K562 (cell line): Measurements from ENCODE around the gene MED15. TPM values are rescaled to one million over a fixed set of nuclear protein-coding genes. Genes with fewer than 3 reads are reported as not detected.

Experiments
- ARID3A ChIP-seq: IDR thresholded peaks from 2 replicates; pipeline ENCODE4 v1.6.1; 2012; ENCODE audit warnings: low read depth, low read length, improper control_type of control experiment, borderline replicate concordance
- CEBPB ChIP-seq: fragments of 450-650 bp; IDR thresholded peaks from 2 replicates; pipeline ENCODE4 v1.6.1; 2016; ENCODE audit warnings: missing genetic modification characterization, missing compliant biosample characterization
- GTF2A2 ChIP-seq: IDR thresholded peaks from 2 replicates; pipeline ENCODE4 v1.6.1; 2016; ENCODE audit warnings: mild to moderate bottlenecking, missing genetic modification characterization, missing compliant biosample characterization
- LCOR ChIP-seq: sonication (generic); formaldehyde crosslinking; IDR thresholded peaks from 2 replicates; pipeline ENCODE4 v1.8.0; 2022; ENCODE audit warnings: mild to moderate bottlenecking, missing genetic modification reagents
- MCM2 ChIP-seq: fragments of 450-650 bp; IDR thresholded peaks from 2 replicates; pipeline ENCODE4 v1.6.1; 2017; ENCODE audit warnings: low read depth, mild to moderate bottlenecking
- MEF2D ChIP-seq: conservative IDR thresholded peaks from 2 replicates; pipeline ENCODE4 v1.6.1; 2016; ENCODE audit warnings: low read depth, missing genetic modification characterization, missing compliant biosample characterization
- POLR2AphosphoS2 ChIP-seq: IDR thresholded peaks from 2 replicates; pipeline ENCODE4 v1.6.1; 2012; ENCODE audit warnings: low read length, improper control_type of control experiment
- PTRF ChIP-seq: fragments of 450-650 bp; IDR thresholded peaks from 2 replicates; pipeline ENCODE4 v1.6.1; 2016; ENCODE audit warnings: mild to moderate bottlenecking, missing genetic modification characterization, missing compliant biosample characterization
- RBM22 ChIP-seq: fragments of 200-400 bp; formaldehyde crosslinking; IDR thresholded peaks from 2 replicates; pipeline ENCODE4 v1.6.1; 2018; ENCODE audit warnings: low read length, low read depth; ENCODE audit not compliant: poor library complexity, severe bottlenecking
- RFX1 ChIP-seq: fragments of 450-650 bp; IDR thresholded peaks from 2 replicates; pipeline ENCODE4 v1.6.1; 2016; ENCODE audit warnings: mild to moderate bottlenecking, moderate library complexity
- SLC30A9 ChIP-seq: fragments of 250-450 bp; sonication (Bioruptor Pico); IDR thresholded peaks from 2 replicates; pipeline ENCODE4 v1.8.0; 2022; ENCODE audit warnings: mild to moderate bottlenecking, moderate library complexity
- SMARCA4 ChIP-seq: fragments of 450-650 bp; IDR thresholded peaks from 2 replicates; pipeline ENCODE4 v1.6.1; 2016
- SMARCA5 ChIP-seq: fragments of 450-650 bp; IDR thresholded peaks from 2 replicates; pipeline ENCODE4 v1.6.1; 2016
- ZBTB17 ChIP-seq: fragments of 450-650 bp; formaldehyde crosslinking; IDR thresholded peaks from 2 replicates; pipeline ENCODE4 v1.4.0; 2020; ENCODE audit warnings: mild to moderate bottlenecking
- ZNF785 ChIP-seq: fragments of 250-450 bp; sonication (Bioruptor Pico); IDR thresholded peaks from 2 replicates; pipeline ENCODE4 v1.4.0; 2020; ENCODE audit warnings: mild to moderate bottlenecking
- polyA plus RNA-seq, 8 experiments: library from polyadenylated mRNA; depleted of rRNA in 4 of 8; stranded (reverse) in 5 of 8; unstranded in 3 of 8; fragments of >200 nt; fragmentation: Nextera tagmentation in 2 of 8; fragmentation: Illumina TruSeq in 1 of 8; extraction: Ambion mirVana in 2 of 8; extraction: Trizol in 1 of 8; gene quantifications; 2 replicates each; pipeline versions ENCODE4 v1.2.1 to v1.2.3, GENCODE V29; 2011 to 2014; ENCODE audit warnings: inconsistent platforms in 1 of 8, missing spikeins in 1 of 8
- total RNA-seq, 7 experiments: library from RNA; depleted of rRNA in 6 of 7; stranded (reverse); fragments of >200 nt in 6 of 7; fragmentation: Illumina TruSeq in 2 of 7; extraction: Trizol in 2 of 7; gene quantifications; 2 replicates each; pipeline versions ENCODE4 v1.2.1 to v1.2.3, GENCODE V29; 2011 to 2021; ENCODE audit warnings: low replicate concordance in 1 of 7
- TF ChIP-seq, protein P1 (sequence below): fragments of 250-450 bp; sonication (Bioruptor Pico); IDR thresholded peaks from 2 replicates; pipeline ENCODE4 v1.4.0; 2020
- TF ChIP-seq, protein P2 (sequence below): fragments of 450-650 bp; formaldehyde crosslinking; IDR thresholded peaks from 2 replicates; pipeline ENCODE4 v1.4.0; 2020; ENCODE audit warnings: mild to moderate bottlenecking, moderate library complexity
- TF ChIP-seq, protein P3 (sequence below): fragments of 450-650 bp; formaldehyde crosslinking; conservative IDR thresholded peaks from 2 replicates; pipeline ENCODE4 v1.4.0; 2022; ENCODE audit warnings: mild to moderate bottlenecking, missing genetic modification characterization

The MED15 gene
- total and polyA plus RNA-seq, 9 of the 15 experiments (the other 6 are each of a cell fraction or from before 2014, with no cell fraction given), result 4.0 to 271 (median 60.1) TPM

GRCh38 chr22:20628081-20628939, 120.9 kb downstream of the MED15 start (continued):
- TF ChIP-seq, protein P1, sequence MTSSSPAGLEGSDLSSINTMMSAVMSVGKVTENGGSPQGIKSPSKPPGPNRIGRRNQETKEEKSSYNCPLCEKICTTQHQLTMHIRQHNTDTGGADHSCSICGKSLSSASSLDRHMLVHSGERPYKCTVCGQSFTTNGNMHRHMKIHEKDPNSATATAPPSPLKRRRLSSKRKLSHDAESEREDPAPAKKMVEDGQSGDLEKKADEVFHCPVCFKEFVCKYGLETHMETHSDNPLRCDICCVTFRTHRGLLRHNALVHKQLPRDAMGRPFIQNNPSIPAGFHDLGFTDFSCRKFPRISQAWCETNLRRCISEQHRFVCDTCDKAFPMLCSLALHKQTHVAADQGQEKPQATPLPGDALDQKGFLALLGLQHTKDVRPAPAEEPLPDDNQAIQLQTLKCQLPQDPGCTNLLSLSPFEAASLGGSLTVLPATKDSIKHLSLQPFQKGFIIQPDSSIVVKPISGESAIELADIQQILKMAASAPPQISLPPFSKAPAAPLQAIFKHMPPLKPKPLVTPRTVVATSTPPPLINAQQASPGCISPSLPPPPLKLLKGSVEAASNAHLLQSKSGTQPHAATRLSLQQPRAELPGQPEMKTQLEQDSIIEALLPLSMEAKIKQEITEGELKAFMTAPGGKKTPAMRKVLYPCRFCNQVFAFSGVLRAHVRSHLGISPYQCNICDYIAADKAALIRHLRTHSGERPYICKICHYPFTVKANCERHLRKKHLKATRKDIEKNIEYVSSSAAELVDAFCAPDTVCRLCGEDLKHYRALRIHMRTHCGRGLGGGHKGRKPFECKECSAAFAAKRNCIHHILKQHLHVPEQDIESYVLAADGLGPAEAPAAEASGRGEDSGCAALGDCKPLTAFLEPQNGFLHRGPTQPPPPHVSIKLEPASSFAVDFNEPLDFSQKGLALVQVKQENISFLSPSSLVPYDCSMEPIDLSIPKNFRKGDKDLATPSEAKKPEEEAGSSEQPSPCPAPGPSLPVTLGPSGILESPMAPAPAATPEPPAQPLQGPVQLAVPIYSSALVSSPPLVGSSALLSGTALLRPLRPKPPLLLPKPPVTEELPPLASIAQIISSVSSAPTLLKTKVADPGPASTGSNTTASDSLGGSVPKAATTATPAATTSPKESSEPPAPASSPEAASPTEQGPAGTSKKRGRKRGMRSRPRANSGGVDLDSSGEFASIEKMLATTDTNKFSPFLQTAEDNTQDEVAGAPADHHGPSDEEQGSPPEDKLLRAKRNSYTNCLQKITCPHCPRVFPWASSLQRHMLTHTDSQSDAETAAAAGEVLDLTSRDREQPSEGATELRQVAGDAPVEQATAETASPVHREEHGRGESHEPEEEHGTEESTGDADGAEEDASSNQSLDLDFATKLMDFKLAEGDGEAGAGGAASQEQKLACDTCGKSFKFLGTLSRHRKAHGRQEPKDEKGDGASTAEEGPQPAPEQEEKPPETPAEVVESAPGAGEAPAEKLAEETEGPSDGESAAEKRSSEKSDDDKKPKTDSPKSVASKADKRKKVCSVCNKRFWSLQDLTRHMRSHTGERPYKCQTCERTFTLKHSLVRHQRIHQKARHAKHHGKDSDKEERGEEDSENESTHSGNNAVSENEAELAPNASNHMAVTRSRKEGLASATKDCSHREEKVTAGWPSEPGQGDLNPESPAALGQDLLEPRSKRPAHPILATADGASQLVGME (CRISPR knock-in tag), result no peak
- no peak for TF ChIP-seq PTRF (tag)
- TF ChIP-seq CEBPB, result no peak
- TF ChIP-seq SLC30A9 (CRISPR knock-in tag), result no peak
- TF ChIP-seq ARID3A, result no peak
- TF ChIP-seq MEF2D (tag), result no peak
- TF ChIP-seq, protein P2, sequence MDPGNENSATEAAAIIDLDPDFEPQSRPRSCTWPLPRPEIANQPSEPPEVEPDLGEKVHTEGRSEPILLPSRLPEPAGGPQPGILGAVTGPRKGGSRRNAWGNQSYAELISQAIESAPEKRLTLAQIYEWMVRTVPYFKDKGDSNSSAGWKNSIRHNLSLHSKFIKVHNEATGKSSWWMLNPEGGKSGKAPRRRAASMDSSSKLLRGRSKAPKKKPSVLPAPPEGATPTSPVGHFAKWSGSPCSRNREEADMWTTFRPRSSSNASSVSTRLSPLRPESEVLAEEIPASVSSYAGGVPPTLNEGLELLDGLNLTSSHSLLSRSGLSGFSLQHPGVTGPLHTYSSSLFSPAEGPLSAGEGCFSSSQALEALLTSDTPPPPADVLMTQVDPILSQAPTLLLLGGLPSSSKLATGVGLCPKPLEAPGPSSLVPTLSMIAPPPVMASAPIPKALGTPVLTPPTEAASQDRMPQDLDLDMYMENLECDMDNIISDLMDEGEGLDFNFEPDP (CRISPR knock-in tag), result no peak
- TF ChIP-seq POLR2AphosphoS2, result no peak
- no peak for TF ChIP-seq LCOR
- TF ChIP-seq GTF2A2 (tag), result no peak
- TF ChIP-seq, protein P3, sequence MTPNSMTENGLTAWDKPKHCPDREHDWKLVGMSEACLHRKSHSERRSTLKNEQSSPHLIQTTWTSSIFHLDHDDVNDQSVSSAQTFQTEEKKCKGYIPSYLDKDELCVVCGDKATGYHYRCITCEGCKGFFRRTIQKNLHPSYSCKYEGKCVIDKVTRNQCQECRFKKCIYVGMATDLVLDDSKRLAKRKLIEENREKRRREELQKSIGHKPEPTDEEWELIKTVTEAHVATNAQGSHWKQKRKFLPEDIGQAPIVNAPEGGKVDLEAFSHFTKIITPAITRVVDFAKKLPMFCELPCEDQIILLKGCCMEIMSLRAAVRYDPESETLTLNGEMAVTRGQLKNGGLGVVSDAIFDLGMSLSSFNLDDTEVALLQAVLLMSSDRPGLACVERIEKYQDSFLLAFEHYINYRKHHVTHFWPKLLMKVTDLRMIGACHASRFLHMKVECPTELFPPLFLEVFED (CRISPR knock-in tag), result peak; percentile 89
- TF ChIP-seq MCM2, result no peak
- TF ChIP-seq ZBTB17 (CRISPR knock-in tag), result no peak
- TF ChIP-seq SMARCA4, result no peak
- TF ChIP-seq RBM22, result no peak
- no peak for TF ChIP-seq RFX1
- TF ChIP-seq ZNF785, result no peak
- TF ChIP-seq SMARCA5, result no peak
